ENCODE measurements around the gene EXO1. TPM values are rescaled to one million over a fixed set of nuclear protein-coding genes. Genes with fewer than 3 reads are reported as not detected.
A peak's percentile ranks its signal among the peaks of the same experiment; 100 is the strongest.
"Not testable (repeated sequence)": the region's sequence is repeated elsewhere in the genome, so short reads cannot be mapped to it uniquely, and the experiment has no call there.

Gene EXO1
- total RNA-seq, 1 donor: 37.2 TPM

GRCh38 chr1:241848686-241849344 lies 811 bp downstream of the EXO1 start:
- TF ChIP-seq CTCF (IDR thresholded peaks at IDR 0.05; ENCODE audit: insufficient read depth, low read length): no peak
- DNase-seq (ENCODE audit: low read depth): no peak

GRCh38 chr1:241849345-241849695 lies 1.3 kb downstream of the EXO1 start:
- no peak for DNase-seq (ENCODE audit: low read depth)
- TF ChIP-seq CTCF (IDR thresholded peaks at IDR 0.05; ENCODE audit: insufficient read depth, low read length): no peak
- H3K4me3 ChIP-seq (ENCODE audit: low read depth, low read length): peak overlapping the region; percentile 88

More at GRCh38 chr1:241848686-241849344, 811 bp downstream of the EXO1 start:
- H3K4me3 ChIP-seq (ENCODE audit: low read depth, low read length): peak overlapping the region; percentile 88

- DNase-seq (ENCODE audit: low read depth); H3K4me3 ChIP-seq (ENCODE audit: low read depth, low read length): not testable (repeated sequence)
Measured at GRCh38 chr1:241855545-241856140, 7.6 kb downstream of the EXO1 start.

- H3K4me3 ChIP-seq (ENCODE audit: low read depth, low read length): no peak overlapping the region
- TF ChIP-seq CTCF (IDR thresholded peaks at IDR 0.05; ENCODE audit: insufficient read depth, low read length): no peak
- DNase-seq (ENCODE audit: low read depth): no peak
Measured at GRCh38 chr1:241857131-241857530, 9.1 kb downstream of the EXO1 start.

- no peak for TF ChIP-seq CTCF (IDR thresholded peaks at IDR 0.05; ENCODE audit: insufficient read depth, low read length)
- no peak for DNase-seq (ENCODE audit: low read depth)
- H3K4me3 ChIP-seq (ENCODE audit: low read depth, low read length): no peak overlapping the region
Measured at GRCh38 chr1:241860922-241861321, 12.9 kb downstream of the EXO1 start.

- DNase-seq (ENCODE audit: low read depth): no peak
- no peak overlapping the region for H3K4me3 ChIP-seq (ENCODE audit: low read depth, low read length)
- TF ChIP-seq CTCF (IDR thresholded peaks at IDR 0.05; ENCODE audit: insufficient read depth, low read length): no peak
Measured at GRCh38 chr1:241869022-241869421, 21.0 kb downstream of the EXO1 start.

GRCh38 chr1:241870336-241870735 lies 22.3 kb downstream of the EXO1 start:
- H3K4me3 ChIP-seq (ENCODE audit: low read depth, low read length): no peak overlapping the region
- peak; percentile 22 for DNase-seq (ENCODE audit: low read depth)
- TF ChIP-seq CTCF (IDR thresholded peaks at IDR 0.05; ENCODE audit: insufficient read depth, low read length): no peak

Measured in fibroblast of the aortic adventitia (primary cell).